ENCODE measurements around the gene KRT71.

KRT71 gene

DNA sequence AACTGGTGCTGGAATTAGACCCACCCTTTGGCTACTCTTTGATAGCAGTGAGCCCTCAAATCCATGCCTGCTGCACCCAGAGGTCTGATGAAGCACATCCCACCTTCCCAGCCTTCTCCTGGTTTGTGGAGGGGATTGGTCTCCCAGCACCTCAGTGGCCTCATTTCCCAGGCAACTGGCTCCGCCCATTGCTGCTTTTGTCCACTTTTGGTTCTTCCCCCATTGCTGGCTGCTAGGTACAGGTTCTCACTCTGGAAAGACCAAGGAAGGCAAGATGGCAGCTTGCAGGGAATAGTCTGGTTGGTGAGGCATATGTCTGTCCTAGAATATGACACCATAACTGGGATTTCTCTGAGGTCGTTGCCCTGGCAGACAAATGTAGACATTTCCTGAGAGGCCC lies 22.6 kb downstream of the KRT71 start:
- TF ChIP-seq, protein P1, sequence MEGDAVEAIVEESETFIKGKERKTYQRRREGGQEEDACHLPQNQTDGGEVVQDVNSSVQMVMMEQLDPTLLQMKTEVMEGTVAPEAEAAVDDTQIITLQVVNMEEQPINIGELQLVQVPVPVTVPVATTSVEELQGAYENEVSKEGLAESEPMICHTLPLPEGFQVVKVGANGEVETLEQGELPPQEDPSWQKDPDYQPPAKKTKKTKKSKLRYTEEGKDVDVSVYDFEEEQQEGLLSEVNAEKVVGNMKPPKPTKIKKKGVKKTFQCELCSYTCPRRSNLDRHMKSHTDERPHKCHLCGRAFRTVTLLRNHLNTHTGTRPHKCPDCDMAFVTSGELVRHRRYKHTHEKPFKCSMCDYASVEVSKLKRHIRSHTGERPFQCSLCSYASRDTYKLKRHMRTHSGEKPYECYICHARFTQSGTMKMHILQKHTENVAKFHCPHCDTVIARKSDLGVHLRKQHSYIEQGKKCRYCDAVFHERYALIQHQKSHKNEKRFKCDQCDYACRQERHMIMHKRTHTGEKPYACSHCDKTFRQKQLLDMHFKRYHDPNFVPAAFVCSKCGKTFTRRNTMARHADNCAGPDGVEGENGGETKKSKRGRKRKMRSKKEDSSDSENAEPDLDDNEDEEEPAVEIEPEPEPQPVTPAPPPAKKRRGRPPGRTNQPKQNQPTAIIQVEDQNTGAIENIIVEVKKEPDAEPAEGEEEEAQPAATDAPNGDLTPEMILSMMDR (IDR thresholded peaks at IDR 0.05) = no peak
- Mint-ChIP-seq H3K36me3 (ENCODE audit: low read depth) (no peaks in the 10 kb centered on the region), H3K4me3 (no peak overlapping the region), H3K4me1 (peaks cover 6% of the 10 kb centered on the region), H3K9me3 (no peaks in the 10 kb centered on the region), H3K27ac (no peak overlapping the region), H3K27me3 (ENCODE audit: low read depth, poor library complexity) (peaks cover 3% of the 10 kb centered on the region)
- DNase-seq = no peak

DNA sequence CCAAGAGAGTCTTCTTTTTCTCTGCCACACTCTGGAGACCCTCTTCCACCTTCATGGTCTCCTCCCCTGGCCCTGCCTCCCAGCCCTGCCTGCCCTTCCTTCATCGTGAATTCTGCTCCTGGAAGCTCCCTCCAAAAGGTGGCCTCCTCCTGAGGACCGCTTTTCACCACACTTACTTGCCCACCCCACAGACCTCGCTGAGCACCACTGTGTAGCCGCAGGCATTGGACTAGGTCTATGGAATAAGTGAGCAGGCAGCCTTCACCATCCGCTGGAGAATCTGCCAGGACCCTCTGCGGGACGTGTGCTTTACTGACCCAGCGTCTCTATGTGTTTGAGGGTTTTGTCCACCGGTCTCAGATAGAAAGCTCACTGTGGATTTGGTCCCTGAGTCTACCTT lies 23.1 kb downstream of the KRT71 start:
- Mint-ChIP-seq H3K27ac (no peak overlapping the region), H3K36me3 (ENCODE audit: low read depth) (no peaks in the 10 kb centered on the region), H3K4me3 (no peak overlapping the region), H3K4me1 (peaks cover 6% of the 10 kb centered on the region), H3K27me3 (ENCODE audit: low read depth, poor library complexity) (peaks cover 4% of the 10 kb centered on the region), H3K9me3 (no peaks in the 10 kb centered on the region)
- DNase-seq = no peak
- TF ChIP-seq, protein P1 (IDR thresholded peaks at IDR 0.05) = no peak

DNA sequence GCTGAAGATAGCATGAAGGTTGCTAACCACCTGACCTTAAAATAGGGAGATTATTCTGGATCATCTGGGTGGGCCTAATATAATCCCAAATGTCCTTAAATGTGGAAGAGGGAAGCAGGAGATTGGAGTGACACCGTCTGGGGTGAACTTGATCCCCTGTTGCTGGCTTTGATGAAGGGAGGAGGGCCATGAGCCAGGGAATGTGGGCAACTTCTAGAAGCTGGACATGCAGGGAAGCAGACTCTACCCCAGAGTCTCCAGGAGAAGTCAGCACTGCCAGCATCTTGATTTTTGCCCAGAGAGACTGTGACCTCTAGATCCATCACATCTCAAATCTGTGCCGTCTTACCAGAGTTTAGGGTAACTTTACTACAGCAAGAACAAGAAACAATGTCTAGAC lies 23.5 kb downstream of the KRT71 start:
- DNase-seq = no peak
- Mint-ChIP-seq H3K27ac (no peak overlapping the region), H3K9me3 (no peaks in the 10 kb centered on the region), H3K27me3 (ENCODE audit: low read depth, poor library complexity) (peaks cover 4% of the 10 kb centered on the region), H3K4me1 (peaks cover 6% of the 10 kb centered on the region), H3K36me3 (ENCODE audit: low read depth) (no peaks in the 10 kb centered on the region), H3K4me3 (no peak overlapping the region)
- TF ChIP-seq, protein P1 (IDR thresholded peaks at IDR 0.05) = no peak

DNA sequence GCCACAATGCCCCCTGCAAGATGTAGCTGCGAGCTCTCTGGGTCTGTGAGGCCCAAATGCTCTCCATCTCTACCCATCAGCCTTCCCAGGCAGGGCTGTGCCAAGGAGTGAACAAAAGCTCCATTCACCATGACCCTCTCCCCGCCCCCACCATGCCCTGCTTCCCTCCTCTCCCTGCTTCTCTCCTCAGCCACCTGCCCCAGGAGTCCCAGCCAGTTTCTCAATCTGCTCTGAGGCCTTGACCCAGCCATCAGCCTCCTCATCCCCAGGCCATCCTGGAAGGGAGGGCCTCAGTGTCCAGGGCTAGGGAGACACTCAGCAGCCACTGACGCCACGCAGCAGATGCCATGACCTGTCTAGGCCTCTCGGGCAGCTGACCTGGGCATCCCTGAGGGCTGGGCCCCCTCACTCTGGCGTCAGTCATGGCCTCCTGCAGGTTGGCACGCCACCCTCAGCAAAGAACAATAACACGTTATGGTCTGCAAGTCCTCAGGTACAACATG lies 24.3 kb downstream of the KRT71 start:
- TF ChIP-seq, protein P1 (IDR thresholded peaks at IDR 0.05) = no peak
- no peak overlapping the region for H3K27ac Mint-ChIP-seq
- H3K36me3 Mint-ChIP-seq (ENCODE audit: low read depth) = no peaks in the 10 kb centered on the region
- H3K4me1 Mint-ChIP-seq = peaks cover 6% of the 10 kb centered on the region
- no peak overlapping the region for H3K4me3 Mint-ChIP-seq
- no peak for DNase-seq
- peaks cover 4% of the 10 kb centered on the region for H3K27me3 Mint-ChIP-seq (ENCODE audit: low read depth, poor library complexity)
- no peaks in the 10 kb centered on the region for H3K9me3 Mint-ChIP-seq

DNA sequence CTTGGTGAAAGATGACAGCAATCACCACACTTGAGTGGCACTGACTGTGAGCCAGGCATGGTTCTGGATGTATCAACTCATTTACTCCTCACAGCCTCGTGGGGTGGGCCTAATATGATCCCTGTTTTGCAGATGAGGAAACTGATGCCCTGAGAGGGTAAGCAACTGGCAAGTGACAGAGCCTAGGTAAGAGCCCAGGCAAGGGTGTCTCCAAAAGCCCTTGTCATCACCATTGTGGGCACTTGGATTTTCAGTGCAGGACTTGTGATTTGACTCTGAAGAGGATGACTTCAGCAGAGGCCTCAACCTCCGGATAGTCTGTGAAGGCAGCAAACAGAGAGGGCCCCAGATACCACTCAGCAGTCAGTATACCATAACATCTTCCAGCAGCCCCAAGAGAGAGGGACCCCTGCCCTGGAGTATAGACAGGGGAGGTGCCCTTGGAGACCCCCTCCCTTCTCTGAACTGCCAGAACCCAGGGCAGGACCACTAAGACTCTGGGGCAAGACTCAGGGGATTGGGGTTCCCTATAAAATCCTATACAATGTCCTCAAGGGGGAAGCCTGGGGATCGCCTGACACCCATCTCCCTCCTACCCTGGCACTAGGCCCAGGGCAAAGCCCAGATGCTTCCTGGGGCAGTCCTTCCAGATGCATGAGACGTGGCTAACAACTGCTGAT lies 25.7 kb downstream of the KRT71 start:
- Mint-ChIP-seq H3K27me3 (ENCODE audit: low read depth, poor library complexity) (peaks cover 4% of the 10 kb centered on the region), H3K4me1 (peaks cover 5% of the 10 kb centered on the region), H3K36me3 (ENCODE audit: low read depth) (no peaks in the 10 kb centered on the region), H3K9me3 (no peaks in the 10 kb centered on the region), H3K27ac (no peak overlapping the region), H3K4me3 (no peak overlapping the region)
- TF ChIP-seq, protein P1 (IDR thresholded peaks at IDR 0.05) = no peak
- DNase-seq = no peak

DNA sequence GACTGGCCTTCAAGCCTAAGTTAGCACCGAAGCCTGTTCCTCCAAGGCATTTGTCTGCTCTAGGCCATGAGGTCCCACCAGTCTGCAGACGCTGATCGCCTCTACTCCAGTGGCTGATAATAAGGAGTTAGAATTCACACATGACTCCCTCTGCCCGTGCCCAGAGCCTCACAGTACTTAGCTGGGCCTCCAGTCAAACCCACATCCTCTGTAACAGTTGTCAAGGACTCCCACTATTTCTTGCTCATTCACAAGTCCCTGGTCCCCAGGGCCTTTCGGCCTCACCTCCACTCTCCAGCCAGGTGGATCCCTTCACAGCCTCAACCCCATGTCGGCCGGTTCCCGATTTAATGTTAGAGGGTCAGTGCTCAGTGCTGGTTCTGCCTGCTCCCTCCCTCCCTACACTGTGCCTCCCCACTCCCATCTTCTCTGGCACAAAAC lies 26.4 kb downstream of the KRT71 start:
- H3K27me3 Mint-ChIP-seq (ENCODE audit: low read depth, poor library complexity) = peaks cover 4% of the 10 kb centered on the region
- TF ChIP-seq, protein P1 (IDR thresholded peaks at IDR 0.05) = no peak
- no peak overlapping the region for H3K27ac Mint-ChIP-seq
- no peak for DNase-seq
- H3K9me3 Mint-ChIP-seq = no peaks in the 10 kb centered on the region
- H3K4me3 Mint-ChIP-seq = no peak overlapping the region
- H3K36me3 Mint-ChIP-seq (ENCODE audit: low read depth) = no peaks in the 10 kb centered on the region
- peaks cover 10% of the 10 kb centered on the region for H3K4me1 Mint-ChIP-seq

All from nephron progenitor cell (in vitro differentiated cells).